Esophagus muscularis mucosa (tissue), 4 donors: ENCODE measurements around the gene MRM2. TPM values are rescaled to one million over a fixed set of nuclear protein-coding genes. Genes with fewer than 3 reads are reported as not detected.

Experiments used
- DNase-seq: peaks from one replicate; pipeline ENCODE4 v3.0.0-alpha.2; 2017; ENCODE audit errors: extremely low spot score
- H3K27ac ChIP-seq, 4 donors: fragments of 200-600 bp; sonication (generic); replicated peaks in 1 of 4; 1 replicate in 3 of 4; 2 replicates in 1 of 4; pipeline ENCODE4 v1.5.1; 2016 to 2019; ENCODE audit warnings: mild to moderate bottlenecking in 1 of 4
- H3K27me3 ChIP-seq, 4 donors: fragments of 200-600 bp; sonication (generic); one replicate each; pipeline versions ENCODE4 v1.5.1 to v1.6.0; 2016 to 2019
- H3K36me3 ChIP-seq, 4 donors: fragments of 200-600 bp; sonication (generic); one replicate each; pipeline ENCODE4 v1.5.1; 2016 to 2019
- H3K4me1 ChIP-seq, 4 donors: fragments of 200-600 bp; sonication (generic); one replicate each; pipeline ENCODE4 v1.5.1; 2016 to 2019
- H3K4me3 ChIP-seq, 4 donors: fragments of 200-600 bp; sonication (generic); 1 replicate in 2 of 4; 2 replicates in 2 of 4; pipeline ENCODE4 v1.5.1; 2016 to 2019; ENCODE audit warnings: mild to moderate bottlenecking in 4 of 4, moderate library complexity in 1 of 4
- H3K9me3 ChIP-seq, 4 donors: fragments of 200-600 bp; sonication (generic); 1 replicate in 3 of 4; 2 replicates in 1 of 4; pipeline ENCODE4 v1.5.1; 2016 to 2019
- CTCF ChIP-seq, 3 experiments: fragments of 200-600 bp in 2 of 3; fragments of 450-650 bp in 1 of 3; sonication (generic) in 2 of 3; IDR thresholded peaks; one replicate each; pipeline ENCODE4 v1.5.1; 2017 to 2019; ENCODE audit warnings: antibody characterized with exemption in 3 of 3, mild to moderate bottlenecking in 2 of 3, moderate library complexity in 1 of 3
- EP300 ChIP-seq: sonication (generic); formaldehyde crosslinking; IDR thresholded peaks from one replicate; pipeline ENCODE4 v1.6.1; 2017; ENCODE audit warnings: antibody characterized with exemption
- POLR2A ChIP-seq: fragments of 450-650 bp; IDR thresholded peaks from one replicate; pipeline ENCODE4 v1.6.1; 2017; ENCODE audit warnings: antibody characterized with exemption, moderate library complexity, mild to moderate bottlenecking, low read depth
- POLR2AphosphoS5 ChIP-seq, 2 donors: sonication (generic); formaldehyde crosslinking; IDR thresholded peaks; one replicate each; pipeline ENCODE4 v1.6.1; 2017; ENCODE audit warnings: antibody characterized with exemption in 2 of 2
- WGBS: methylation state at CpG from one replicate; pipeline ENCODE4 v1.1.5; 2018; 5-methylcytosine and 5-hydroxymethylcytosine counted together
- intact Hi-C: fragments of 100-400 bp; cut with DNase I; formaldehyde crosslinking; loops from one replicate; pipeline ENCODE4 v1.15.1; 2023
- total RNA-seq, 4 donors: library from RNA; depleted of rRNA; stranded (reverse); fragments of >200 nt; gene quantifications; one replicate each; pipeline versions ENCODE4 v1.1.0 to v1.2.1, GENCODE V29; 2016

MRM2 gene
- total RNA-seq, 4 donors from 2014 or later: 13.3 to 20.3 (median 16.5) TPM

GRCh38 chr7:2218444-2218785 lies 23.6 kb downstream of the MRM2 start:
- Histone ChIP-seq H3K4me3 (no peak overlapping the region), H3K4me1 (peaks cover 0 to 5% (median 0%) of the 10 kb centered on the region in 4 donors), H3K27me3 (no peaks in the 10 kb centered on the region), H3K9me3 (no peaks in the 10 kb centered on the region), H3K27ac (no peak overlapping the region), H3K36me3 (peaks cover 42 to 100% (median 92%) of the 10 kb centered on the region in 4 donors)
- intact Hi-C loops: loop anchor here (5.0 kb wide), 1 partner anchor 636 kb away; no protein-coding TSS in a partner anchor
- no peak for DNase-seq
- 83% methylated on average over 7 of the region's 9 CpGs for WGBS
- TF ChIP-seq CTCF (IDR thresholded peaks at IDR 0.05) (no peak), POLR2AphosphoS5 (IDR thresholded peaks at IDR 0.05) (no peak), POLR2A (no peak), EP300 (no peak)

- H3K27me3 ChIP-seq: no peaks in the 10 kb centered on the region
- H3K4me3 ChIP-seq: no peak overlapping the region
- TF ChIP-seq CTCF (IDR thresholded peaks at IDR 0.05) (no peak), POLR2A (no peak), EP300 (no peak), POLR2AphosphoS5 (IDR thresholded peaks at IDR 0.05) (no peak)
- intact Hi-C loops: loop anchor here (5.0 kb wide), 1 partner anchor 636 kb away; no protein-coding TSS in a partner anchor
- no peak for DNase-seq
- WGBS: 85% methylated on average over 16 of the region's 19 CpGs
- H3K27ac ChIP-seq: no peak overlapping the region
- H3K36me3 ChIP-seq: peaks cover 46 to 100% (median 93%) of the 10 kb centered on the region in 4 donors
- peaks cover 0 to 5% (median 0%) of the 10 kb centered on the region in 4 donors for H3K4me1 ChIP-seq
- H3K9me3 ChIP-seq: no peaks in the 10 kb centered on the region
These were observed 24.1 kb downstream of the MRM2 start for GRCh38 chr7:2217716-2218443.

GRCh38 chr7:2217206-2217605 lies 24.8 kb downstream of the MRM2 start:
- DNase-seq: no peak
- Histone ChIP-seq H3K9me3 (no peaks in the 10 kb centered on the region), H3K4me1 (peaks cover 0 to 5% (median 0%) of the 10 kb centered on the region in 4 donors), H3K27me3 (no peaks in the 10 kb centered on the region), H3K27ac (no peak overlapping the region), H3K36me3 (peaks cover 53 to 100% (median 93%) of the 10 kb centered on the region in 4 donors), H3K4me3 (no peak overlapping the region)
- TF ChIP-seq CTCF (IDR thresholded peaks at IDR 0.05) (no peak), POLR2A (no peak), POLR2AphosphoS5 (IDR thresholded peaks at IDR 0.05) (no peak), EP300 (no peak)
- intact Hi-C loops: loop anchor here (5.0 kb wide), 1 partner anchor 635 kb away; no protein-coding TSS in a partner anchor
- 91% methylated on average over 10 of the region's 10 CpGs for WGBS

- WGBS: 96% methylated on average over 5 of the region's 17 CpGs
- no peak overlapping the region for H3K27ac ChIP-seq
- peaks cover 65 to 100% (median 93%) of the 10 kb centered on the region in 4 donors for H3K36me3 ChIP-seq
- TF ChIP-seq POLR2AphosphoS5 (IDR thresholded peaks at IDR 0.05) (no peak), CTCF (IDR thresholded peaks at IDR 0.05) (no peak), POLR2A (no peak)
- no peaks in the 10 kb centered on the region for H3K27me3 ChIP-seq
- intact Hi-C loops: loop anchor here (5.0 kb wide), 1 partner anchor 634 kb away; no protein-coding TSS in a partner anchor
- no peak overlapping the region for H3K4me3 ChIP-seq
- H3K4me1 ChIP-seq: peaks cover 0 to 5% (median 0%) of the 10 kb centered on the region in 4 donors
- no peaks in the 10 kb centered on the region for H3K9me3 ChIP-seq
- no peak for DNase-seq
These were observed 26.2 kb downstream of the MRM2 start for GRCh38 chr7:2215851-2216250.
